T-helper 2 cell (primary cell): ENCODE results near the gene ZNF335.
"Not testable (repeated sequence)": the region's sequence is repeated elsewhere in the genome, so short reads cannot be mapped to it uniquely, and the experiment has no call there.

Experiments used
- DNase-seq, 5 experiments: peaks; one replicate each; pipeline versions ENCODE4 v3.0.0 to v3.0.0-alpha.2; 2012 to 2022

ZNF335 gene

DNA sequence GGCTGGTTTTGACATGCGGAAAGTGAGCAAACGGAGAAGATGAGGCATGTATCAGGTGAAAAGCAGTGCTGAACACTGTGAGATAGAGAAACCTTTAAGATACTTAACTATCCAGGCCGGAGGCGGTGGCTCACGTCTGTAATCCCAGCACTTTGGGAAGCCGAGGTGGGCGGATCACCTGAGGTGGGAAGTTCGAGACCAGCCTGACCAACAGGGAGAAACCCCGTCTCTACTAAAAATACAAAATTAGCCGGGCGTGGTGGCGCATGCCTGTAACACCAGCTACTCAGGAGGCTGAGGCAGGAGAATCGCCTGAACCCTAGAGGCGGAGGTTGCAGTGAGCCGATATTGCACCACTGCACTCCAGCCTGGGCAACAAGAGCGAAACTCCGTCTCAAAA is 40.3 kb downstream of the ZNF335 start:
- DNase-seq, result not testable (repeated sequence)

DNA sequence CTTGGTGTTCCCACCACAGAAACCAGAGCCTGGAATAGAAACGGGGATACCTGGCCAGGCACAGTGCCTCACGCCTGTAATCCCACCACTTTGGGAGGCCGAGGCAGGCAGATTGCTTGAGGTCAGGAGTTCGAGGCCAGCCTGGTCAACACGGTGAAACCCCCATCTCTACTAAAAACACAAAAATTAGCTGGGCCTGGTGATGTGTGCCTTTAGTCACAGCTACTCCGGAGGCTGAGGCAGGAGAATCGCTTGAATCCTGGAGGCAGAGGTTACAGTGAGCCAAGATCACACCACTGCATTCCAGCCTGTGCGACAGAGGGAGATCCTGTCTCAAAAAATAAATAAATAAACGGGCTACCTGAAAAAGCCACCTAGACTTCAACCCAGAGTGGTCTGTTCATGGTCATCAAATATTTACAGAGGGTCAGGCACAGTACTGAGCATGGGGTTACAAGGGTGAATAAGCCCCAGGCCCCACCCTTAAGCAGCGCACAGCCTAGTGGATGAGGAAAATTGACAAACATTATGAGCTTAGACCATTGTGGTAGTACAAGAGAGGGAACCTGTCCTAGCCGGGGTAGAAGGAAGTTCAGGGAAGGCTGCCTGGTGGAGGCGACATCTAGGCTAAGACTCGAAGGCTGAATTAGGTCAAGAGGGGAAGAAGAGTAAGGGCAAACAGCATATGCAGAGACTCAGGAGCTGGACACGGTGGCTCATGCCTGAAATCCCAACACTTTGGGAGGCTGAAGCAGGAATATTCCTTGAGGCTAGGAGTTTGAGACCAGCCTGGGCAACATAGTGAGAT is 44.7 kb downstream of the ZNF335 start:
- no peak for DNase-seq

GRCh38 chr20:45926731-45927070 is 45.3 kb downstream of the ZNF335 start:
- no peak for DNase-seq

GRCh38 chr20:45925821-45926506 is 46.0 kb downstream of the ZNF335 start:
- DNase-seq, result no peak

- no peak for DNase-seq
These were observed 47.4 kb downstream of the ZNF335 start for GRCh38 chr20:45924391-45925261.

DNA sequence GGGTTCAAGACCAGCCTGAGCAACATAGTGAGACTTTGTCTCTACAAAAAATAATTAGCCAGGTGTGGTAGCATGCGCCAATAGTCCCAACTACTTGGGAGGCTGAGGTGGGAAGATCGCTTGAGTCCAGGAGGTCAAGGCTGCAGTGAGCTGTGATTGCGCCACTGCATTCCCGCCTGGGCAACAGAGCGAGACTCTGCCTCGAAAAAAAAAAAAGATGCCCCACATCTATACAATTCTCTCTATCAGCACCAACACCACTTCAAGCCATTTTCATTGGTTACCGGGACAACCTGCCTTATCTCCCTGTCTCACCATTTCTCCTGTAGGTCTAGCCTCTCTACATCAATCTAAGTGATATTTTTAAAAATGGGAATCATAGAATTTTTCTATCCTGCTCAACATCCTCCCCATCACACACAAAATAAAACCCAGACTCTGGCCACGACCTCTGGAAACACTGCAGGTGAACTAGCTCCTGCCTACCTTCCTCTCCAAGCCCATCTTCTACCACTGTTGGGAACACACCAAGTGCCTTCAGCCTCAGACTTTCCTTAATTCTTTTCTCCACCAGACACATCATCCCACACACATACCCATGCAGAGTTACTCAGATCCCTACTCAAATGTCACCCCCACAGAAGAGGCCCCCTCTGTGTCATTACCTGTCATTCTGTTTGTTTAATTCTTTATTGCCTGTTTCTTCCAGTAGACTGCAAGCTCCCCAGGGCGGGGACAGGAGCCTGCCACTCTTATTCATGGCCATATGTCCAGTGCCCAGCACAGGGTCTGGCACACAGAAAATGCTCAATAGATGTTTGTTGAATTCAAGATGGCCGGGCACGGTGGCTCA is 50.4 kb downstream of the ZNF335 start:
- no peak for DNase-seq

DNA sequence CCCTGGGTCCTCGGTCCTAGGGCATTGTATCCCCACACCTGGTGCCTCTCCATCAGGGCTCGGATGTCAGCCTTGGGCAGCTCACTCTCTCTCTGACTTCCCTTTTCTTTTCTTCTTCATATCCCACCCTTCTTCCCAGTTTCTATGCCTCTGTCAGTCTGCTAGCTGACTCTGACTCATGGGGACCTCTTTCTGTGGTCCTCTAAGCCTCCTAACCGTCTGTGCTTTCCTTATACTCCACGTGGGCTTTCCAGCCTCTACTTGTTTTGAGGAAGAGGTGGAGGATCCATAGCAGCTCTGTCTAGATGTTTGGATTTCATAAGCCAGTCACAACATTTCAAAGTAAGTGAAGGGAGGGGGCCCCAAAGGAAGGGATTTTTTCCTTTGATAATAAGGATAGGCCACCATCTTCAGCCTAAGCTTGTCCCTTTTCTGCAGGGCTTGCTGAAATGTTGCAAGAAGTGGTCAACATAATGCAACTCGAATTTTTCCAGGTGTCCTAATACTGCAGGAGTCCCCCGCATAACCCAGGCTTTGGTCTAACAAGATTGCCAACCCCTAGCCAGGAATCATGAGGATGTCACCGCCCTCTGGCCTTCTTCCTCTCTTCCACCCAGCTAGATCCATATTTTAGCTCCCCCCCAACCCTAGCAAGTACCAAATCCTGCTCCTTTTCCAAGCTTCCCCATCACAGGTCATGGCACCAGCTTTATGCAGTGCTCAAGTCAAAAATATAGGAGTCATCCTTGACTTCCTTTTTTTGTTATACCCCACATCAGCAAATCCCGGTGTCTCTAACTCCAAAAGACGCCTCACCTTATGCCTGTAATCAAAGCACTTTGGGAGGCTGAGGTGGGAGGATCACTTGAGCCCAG is 51.3 kb downstream of the ZNF335 start:
- DNase-seq, result no peak

- no peak for DNase-seq
These were observed 52.2 kb downstream of the ZNF335 start for GRCh38 chr20:45919542-45920399.

- no peak for DNase-seq
These were observed 53.0 kb downstream of the ZNF335 start for GRCh38 chr20:45918779-45919537.

DNA sequence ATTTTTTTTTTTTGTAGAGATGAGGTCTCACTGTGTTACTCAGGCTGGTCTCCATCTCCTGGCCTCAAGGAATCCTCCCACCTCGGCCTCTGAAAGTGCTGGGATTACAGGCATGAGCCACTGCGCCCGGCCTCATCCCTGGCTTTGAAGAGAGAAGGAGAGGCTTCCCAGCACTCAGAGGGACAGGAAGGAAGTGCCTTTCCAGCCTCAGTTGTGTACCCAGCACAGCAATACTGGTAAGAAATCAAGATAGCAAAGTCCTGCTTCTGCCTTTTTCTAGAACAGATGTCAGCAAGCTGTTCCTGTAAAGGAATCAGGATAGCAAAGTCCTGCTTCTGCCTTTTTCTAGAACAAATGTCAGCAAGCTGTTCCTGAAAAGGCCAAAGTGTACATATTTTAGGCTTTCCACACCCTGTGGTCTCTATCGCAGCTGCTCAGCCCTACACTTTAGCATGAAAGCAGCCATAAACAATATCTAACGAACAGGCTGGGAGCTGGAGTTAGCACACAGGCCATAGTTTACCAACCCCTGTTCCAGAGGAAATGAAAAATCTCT is 53.7 kb downstream of the ZNF335 start:
- DNase-seq, result no peak

DNA sequence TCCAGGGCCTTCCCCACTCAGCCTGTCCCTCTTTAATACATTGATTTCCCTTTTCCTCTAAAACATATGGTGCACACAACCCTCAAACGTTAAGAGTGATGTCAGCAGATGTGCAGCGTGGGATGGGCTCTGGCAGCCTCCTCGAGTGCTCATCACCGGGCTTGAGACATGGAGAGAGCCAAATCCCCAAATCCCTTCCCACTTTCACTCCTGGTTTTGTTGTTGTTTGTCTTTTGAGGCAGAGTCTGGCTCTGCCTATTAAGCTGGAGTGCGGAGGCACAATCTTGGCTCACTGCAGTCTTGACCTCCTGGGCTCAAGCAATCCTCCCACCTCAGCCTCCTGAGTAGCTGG is 54.2 kb downstream of the ZNF335 start:
- DNase-seq, result no peak

GRCh38 chr20:45913116-45913515 is 58.9 kb downstream of the ZNF335 start:
- no peak for DNase-seq

- no peak for DNase-seq
These were observed 59.7 kb downstream of the ZNF335 start for GRCh38 chr20:45912344-45912682.

DNA sequence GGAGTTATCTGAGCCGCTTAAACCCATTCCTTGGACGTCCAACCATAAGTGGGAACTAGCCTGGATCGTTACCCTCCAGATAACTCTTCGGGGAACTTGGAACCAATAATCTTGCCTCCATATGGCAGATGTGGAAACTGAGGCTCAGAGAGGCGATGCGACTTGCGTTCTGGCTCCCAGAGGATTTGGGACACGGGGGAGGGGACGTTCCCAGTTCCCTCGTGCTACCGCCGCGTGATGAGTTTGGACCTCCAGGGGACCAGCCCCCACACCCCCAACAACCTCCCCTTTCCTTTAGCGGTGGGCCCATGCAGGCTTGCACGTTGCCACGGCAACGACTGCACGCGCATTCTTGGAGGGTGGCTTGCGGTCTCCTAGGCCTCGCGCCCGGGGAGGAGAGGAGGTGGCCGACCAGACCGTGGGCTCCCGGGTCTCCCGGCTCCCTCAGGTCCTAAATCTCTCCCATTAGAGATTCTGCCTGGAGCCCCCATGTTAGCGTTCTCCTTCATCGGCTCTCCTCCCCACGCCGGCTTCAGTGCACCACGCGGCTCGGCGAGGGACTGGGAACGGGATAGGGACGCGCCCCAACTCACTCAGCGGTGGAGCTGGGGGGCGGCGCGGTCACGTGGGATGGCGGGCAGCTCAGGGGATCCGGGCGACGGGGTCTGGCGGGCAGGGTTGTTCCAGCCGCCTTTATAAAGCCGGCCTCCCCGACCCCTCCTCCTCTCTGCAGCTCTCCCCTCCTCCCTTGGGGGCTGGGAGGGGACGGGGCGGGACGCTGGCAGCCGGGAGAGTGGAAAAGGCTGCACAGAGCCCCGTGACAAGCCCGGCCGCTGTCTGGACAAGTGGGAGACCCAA is 60.3 kb downstream of the ZNF335 start, which contains the start of gene PLTP:
Gene PLTP, minus strand, starts transcription at position 670 of the 858 bp plus-strand sequence. CDS start 703 bp downstream, outside the sequence.
- peak in 2 of 5 experiments; percentile 41 to 47 for DNase-seq

GRCh38 chr20:45910670-45911485 is 61.1 kb downstream of the ZNF335 start:
- DNase-seq, result peak; percentile 72 to 93 (median 81)

- no peak for DNase-seq
These were observed 62.0 kb downstream of the ZNF335 start for GRCh38 chr20:45909817-45910669.
